GM18951 (cell line): ENCODE data around the gene PIKFYVE.
"Not testable (repeated sequence)": the region's sequence is repeated elsewhere in the genome, so short reads cannot be mapped to it uniquely, and the experiment has no call there.

Source experiments
- POLR2A ChIP-seq: IDR thresholded peaks from 4 replicates; pipeline ENCODE4 v1.6.1; 2011; ENCODE audit warnings: mild to moderate bottlenecking; ENCODE audit not compliant: insufficient read length, insufficient read depth; ENCODE audit errors: extremely low read depth
- in situ Hi-C: fragments of 300-500 bp; cut with MboI; formaldehyde crosslinking; loops from one replicate; pipeline ENCODE4 v1.12.0; 2022; ENCODE audit warnings: low sequenced_read_pairs, mixed read lengths, inconsistent platforms; ENCODE audit not compliant: unreplicated experiment

The PIKFYVE gene, protein sequence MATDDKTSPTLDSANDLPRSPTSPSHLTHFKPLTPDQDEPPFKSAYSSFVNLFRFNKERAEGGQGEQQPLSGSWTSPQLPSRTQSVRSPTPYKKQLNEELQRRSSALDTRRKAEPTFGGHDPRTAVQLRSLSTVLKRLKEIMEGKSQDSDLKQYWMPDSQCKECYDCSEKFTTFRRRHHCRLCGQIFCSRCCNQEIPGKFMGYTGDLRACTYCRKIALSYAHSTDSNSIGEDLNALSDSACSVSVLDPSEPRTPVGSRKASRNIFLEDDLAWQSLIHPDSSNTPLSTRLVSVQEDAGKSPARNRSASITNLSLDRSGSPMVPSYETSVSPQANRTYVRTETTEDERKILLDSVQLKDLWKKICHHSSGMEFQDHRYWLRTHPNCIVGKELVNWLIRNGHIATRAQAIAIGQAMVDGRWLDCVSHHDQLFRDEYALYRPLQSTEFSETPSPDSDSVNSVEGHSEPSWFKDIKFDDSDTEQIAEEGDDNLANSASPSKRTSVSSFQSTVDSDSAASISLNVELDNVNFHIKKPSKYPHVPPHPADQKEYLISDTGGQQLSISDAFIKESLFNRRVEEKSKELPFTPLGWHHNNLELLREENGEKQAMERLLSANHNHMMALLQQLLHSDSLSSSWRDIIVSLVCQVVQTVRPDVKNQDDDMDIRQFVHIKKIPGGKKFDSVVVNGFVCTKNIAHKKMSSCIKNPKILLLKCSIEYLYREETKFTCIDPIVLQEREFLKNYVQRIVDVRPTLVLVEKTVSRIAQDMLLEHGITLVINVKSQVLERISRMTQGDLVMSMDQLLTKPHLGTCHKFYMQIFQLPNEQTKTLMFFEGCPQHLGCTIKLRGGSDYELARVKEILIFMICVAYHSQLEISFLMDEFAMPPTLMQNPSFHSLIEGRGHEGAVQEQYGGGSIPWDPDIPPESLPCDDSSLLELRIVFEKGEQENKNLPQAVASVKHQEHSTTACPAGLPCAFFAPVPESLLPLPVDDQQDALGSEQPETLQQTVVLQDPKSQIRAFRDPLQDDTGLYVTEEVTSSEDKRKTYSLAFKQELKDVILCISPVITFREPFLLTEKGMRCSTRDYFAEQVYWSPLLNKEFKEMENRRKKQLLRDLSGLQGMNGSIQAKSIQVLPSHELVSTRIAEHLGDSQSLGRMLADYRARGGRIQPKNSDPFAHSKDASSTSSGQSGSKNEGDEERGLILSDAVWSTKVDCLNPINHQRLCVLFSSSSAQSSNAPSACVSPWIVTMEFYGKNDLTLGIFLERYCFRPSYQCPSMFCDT (N-terminal part only)

DNA sequence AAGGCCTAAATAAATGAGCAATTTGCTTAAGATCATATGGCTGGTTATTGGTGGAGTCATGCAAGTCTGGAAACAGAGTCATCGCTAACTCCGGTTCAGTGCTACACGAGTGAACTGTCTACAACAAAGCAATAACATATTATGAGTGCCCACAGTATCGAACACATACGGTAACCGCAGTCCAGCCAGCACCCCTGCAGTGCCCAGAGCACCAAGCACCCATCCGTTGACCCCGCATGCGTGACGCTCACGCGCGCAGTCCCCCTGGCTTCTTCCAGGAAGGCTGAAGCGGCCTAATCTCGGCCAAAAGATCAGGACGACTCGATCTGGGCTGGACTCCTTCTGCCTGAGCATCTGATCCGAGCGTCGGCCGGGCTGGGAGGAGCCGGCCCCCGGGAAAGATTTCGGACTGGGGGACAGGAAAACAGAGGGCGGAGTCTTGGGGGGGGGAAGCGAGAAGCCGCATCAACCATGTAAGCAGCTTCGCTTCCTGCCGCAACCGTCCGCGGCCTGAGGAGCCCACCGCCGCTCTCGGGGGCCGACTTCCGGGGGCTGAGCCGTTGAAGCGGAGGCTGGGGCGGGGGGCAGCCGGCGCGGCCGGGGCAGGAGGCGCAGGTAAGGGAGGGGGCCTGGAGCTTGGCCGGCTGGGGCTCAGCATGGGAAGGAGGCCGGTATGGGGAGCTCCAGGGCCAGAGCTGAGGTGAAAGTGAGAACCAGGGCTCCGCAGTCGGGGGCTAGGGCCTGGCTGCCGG lies at the start of gene PIKFYVE:
PIKFYVE (plus strand) TSS at position 455 of the 752 bp plus-strand sequence. CDS start 5,265 bp downstream, outside the sequence.
- peak; percentile 77 for TF ChIP-seq POLR2A
- in situ Hi-C loops = no loop called here

DNA sequence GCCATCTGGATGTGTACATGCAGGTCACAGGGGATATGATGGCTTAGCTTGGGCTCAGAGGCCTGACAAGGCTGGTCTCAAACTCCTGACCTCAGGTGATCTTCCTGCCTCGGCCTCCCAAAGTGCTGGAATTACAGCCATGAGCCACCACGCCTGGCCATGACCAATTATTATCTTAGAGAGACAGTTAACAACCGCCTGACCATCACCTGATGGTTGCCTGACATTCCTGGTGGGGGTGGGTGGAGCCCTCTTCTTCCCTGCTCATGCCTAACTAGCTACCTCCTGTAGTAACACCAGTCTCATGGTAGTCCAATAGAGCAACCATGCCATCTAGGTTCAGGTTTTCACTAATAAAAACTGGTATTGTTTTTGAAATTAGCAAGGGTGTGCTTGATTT lies 44.2 kb upstream of the PIKFYVE start:
- in situ Hi-C loops = not testable (repeated sequence)

DNA sequence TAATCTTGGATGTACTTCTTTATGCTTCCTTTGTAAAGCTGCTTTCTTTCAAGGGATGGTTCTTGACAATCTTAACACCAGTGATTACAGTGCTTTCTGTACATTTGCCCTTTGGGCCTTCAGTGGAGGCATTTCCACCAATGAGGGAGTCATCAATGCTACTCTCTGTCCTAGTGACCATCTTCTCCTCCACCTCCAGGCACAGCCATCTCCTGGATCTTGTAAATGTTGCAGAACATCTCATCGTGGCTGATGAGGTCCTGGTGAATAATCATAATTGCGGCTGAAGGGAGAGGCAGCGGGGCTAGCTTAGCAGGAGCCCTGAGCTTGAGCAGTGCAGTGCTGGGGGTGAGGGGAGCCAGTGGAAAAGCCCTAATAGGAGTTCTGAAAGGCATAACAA lies 43.7 kb upstream of the PIKFYVE start:
- in situ Hi-C loops = no loop called here
- TF ChIP-seq POLR2A = no peak

DNA sequence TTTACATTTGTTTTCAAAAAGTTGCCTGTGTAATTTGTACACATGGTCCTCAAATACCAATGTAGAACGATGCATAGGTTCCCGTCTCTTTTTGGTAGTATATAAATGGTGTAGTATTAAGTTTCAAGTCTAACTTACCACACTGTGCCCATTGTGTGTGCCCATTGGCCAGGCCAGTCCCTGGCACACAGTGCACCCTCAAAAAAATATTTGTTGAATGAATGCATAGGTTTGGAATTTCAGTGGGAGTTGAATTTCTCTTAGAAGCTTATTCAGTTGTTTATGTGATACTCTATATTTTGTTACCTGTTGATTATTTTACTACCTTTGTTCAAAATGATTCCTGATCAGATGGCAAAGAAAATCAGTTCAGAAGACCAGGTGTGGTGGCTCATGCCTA lies 41.3 kb upstream of the PIKFYVE start:
- in situ Hi-C loops = no loop called here
- no peak for TF ChIP-seq POLR2A

DNA sequence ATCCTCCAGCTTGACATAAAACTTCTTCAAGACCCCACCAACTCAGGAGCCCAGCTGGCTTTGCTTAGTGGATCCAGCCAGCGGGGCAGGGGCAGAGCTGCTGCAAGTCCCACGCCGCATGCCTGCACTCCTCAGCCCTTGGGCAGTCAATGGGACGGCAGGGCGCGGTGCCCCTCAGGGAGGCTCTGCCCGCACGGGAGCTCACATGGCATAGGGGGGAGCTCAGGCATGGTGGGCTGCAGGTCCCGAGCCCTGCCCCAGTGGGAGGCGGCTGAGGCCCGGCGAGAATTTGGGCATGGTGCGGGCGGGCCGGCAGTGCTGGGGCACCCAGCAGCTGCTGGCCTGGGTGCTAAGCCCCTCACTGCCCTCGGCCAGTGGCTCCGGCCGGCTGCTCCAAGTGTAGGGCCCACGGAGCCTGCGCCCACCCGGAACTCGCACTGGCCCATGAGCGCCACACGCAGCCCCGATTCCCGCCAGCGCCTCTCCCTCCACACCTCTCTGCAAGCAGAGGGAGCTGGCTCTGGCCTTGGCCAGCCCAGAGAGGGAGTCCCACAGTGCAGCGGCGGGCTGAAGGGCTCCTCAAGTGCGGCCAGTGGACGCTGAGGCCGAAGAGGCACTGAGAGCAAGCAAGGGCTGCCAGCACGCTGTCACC lies 38.3 kb upstream of the PIKFYVE start:
- TF ChIP-seq POLR2A = no peak
- in situ Hi-C loops = no loop called here

DNA sequence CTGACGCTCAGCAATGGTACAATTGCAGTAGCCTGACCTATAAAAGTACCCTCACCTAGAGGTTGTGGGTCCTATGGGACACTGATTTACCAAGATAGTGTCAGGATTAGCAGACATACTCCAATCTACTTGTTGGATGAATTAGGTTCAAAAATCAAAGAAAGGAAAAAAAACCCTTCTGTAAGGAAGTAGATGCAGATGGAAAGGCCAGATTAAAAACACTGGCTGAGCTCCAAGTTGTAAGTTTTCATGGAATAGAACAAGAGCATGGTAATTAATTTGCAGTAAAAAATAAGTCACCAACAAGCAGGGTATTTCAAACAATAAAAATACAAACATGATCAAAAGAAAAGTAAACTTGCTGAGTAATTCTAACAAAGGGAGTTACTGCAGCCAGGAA lies 37.6 kb upstream of the PIKFYVE start:
- no peak for TF ChIP-seq POLR2A
- in situ Hi-C loops = no loop called here

DNA sequence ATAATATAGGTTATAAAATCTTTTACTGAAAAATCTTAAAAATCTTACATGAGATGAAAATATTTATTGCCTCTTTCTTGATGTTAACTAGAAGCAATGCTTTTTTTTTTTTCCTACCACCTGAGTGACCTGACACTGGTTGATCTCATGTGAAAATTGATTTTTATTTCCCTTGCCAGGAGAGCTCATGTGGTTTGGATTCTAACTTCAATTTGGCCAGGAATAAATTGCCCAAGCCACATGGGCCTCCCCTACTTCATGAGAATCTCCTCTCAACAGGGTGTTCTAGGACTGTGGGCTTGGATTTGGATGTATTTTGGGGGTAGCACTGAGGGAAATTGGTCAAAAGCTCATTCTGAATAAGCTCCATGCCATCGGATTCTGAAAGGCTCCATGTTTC lies 31.3 kb upstream of the PIKFYVE start:
- no peak for TF ChIP-seq POLR2A
- in situ Hi-C loops = no loop called here

DNA sequence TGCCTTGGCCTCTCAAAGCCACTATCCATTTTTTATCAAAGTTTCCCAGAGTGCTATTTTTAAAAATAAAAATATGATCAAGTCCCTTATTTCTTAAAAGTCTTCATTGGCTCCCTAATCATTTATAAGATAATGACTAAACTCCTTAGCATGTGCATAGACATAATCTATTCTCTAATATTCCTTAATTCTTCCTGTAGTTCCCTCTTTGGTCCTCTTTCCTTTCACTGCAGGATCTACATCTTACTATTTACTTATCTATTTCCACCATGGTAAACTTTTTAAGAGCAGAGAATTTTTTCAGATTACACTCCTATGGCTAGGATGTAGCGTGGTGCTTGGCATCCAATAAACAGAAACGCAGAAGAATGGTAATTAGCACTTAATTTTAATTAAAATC lies 30.2 kb upstream of the PIKFYVE start:
- no peak for TF ChIP-seq POLR2A

DNA sequence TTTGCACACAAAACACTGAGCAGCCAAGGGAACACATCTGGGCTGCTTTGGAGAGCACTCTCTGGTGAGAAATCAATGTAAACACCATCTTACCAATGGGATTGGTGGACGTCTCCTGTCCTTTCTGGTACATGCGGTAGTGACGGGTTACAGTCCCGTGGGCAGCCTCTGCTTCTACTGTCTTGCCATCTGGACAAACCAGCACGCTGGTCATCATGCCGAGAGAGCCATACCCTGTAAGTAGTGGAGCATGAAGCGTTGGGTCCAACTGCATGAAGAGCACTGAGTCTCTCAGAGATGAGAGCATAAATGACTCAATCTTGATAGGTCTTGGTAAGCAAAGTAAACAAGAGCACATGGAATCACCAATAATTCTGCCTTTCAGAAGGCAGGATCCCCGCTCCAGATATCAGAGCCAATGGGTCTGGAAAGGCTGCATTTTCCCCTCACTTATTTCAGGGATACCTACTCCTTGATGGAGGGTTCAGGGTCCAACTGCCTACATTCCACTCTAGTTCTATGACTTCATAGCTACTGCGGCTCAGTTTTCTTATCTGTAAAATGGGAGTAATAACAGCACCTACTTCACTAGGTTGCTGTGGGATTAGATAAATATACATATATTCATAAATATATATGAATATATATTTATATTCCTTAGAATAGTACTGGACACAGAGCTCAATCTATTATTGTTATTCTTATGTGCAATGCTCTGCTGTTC lies 26.1 kb upstream of the PIKFYVE start:
- no peak for TF ChIP-seq POLR2A
- in situ Hi-C loops = no loop called here

More for the DNA sequence above, 30.2 kb upstream of the PIKFYVE start:
- in situ Hi-C loops = no loop called here

DNA sequence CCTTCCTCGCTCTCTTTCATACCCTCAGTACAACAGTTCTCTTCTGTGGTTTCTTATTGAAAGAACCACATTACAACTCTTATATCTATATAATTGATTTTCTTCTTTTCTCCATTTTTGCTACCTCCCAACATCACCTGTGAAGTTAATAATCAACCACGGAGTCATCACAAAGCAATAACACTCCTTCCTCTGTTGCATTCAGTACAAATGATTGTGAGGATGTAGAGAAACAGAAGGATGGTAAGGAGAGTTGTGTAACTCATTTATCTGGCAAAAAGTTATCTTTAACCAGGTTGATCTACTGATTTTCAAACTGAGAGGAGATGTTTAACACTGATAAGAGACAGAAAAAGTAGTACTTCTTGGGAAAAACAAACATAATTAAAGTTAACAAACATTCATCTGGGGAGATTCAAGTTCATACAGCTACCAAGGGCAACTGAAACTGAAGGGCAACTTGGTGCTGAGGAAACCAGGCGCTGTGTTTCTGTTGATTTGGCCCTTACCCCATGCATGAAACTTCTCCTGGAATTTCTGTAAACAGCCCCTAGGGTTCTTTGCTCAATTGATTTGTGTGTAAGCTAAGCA lies 25.3 kb upstream of the PIKFYVE start:
- TF ChIP-seq POLR2A = no peak
- in situ Hi-C loops = no loop called here

DNA sequence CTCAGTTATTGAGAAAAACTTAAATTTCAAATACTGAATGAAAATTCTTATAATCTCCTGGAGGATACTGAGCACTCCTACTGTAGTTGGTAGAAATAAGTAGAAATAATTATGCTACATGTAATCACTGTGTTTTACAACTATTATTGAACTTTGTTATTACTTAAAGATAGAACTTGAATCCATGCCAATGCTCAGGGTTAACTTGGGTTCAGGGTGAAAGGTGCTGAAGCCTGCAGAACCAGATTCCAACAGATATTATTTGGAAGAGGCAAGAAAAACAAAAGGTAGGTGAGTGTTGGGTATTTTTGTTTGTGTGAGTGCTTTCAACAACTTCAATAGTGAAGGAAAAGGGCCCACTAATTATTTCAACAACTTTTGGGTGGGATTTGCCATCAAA lies 21.6 kb upstream of the PIKFYVE start:
- no peak for TF ChIP-seq POLR2A
- in situ Hi-C loops = no loop called here
